ENCODE results near the gene CALD1.

DNA sequence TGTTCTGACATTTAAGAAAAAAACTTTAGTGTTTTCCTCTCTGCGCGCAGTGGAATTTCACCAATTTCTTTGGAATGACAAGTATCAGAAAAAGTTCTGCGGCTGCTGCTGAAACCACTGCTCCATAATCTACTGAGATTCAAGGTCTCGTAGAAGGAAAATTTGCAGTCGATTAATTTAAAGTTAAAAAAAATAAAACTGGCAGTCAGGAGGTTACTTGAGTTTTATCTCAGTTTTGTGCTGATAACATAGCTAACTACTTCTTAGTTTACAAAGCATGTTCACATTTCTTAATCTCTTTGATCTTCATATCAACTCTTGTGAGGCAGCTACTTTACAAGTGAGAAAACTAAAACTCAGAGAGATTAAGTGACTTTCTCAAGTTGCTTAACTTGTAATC is 18.2 kb upstream of the CALD1 start:
- no peak for TF ChIP-seq PREB (CRISPR knock-in tag; IDR thresholded peaks at IDR 0.05; ENCODE audit: borderline replicate concordance)
- TF ChIP-seq, protein P1, sequence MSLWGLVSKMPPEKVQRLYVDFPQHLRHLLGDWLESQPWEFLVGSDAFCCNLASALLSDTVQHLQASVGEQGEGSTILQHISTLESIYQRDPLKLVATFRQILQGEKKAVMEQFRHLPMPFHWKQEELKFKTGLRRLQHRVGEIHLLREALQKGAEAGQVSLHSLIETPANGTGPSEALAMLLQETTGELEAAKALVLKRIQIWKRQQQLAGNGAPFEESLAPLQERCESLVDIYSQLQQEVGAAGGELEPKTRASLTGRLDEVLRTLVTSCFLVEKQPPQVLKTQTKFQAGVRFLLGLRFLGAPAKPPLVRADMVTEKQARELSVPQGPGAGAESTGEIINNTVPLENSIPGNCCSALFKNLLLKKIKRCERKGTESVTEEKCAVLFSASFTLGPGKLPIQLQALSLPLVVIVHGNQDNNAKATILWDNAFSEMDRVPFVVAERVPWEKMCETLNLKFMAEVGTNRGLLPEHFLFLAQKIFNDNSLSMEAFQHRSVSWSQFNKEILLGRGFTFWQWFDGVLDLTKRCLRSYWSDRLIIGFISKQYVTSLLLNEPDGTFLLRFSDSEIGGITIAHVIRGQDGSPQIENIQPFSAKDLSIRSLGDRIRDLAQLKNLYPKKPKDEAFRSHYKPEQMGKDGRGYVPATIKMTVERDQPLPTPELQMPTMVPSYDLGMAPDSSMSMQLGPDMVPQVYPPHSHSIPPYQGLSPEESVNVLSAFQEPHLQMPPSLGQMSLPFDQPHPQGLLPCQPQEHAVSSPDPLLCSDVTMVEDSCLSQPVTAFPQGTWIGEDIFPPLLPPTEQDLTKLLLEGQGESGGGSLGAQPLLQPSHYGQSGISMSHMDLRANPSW (CRISPR knock-in tag; conservative IDR thresholded peaks at IDR 0.05; ENCODE audit: low read depth) = no peak
- TF ChIP-seq TEAD4 (CRISPR knock-in tag; IDR thresholded peaks at IDR 0.05) = no peak
- TF ChIP-seq, protein P2, sequence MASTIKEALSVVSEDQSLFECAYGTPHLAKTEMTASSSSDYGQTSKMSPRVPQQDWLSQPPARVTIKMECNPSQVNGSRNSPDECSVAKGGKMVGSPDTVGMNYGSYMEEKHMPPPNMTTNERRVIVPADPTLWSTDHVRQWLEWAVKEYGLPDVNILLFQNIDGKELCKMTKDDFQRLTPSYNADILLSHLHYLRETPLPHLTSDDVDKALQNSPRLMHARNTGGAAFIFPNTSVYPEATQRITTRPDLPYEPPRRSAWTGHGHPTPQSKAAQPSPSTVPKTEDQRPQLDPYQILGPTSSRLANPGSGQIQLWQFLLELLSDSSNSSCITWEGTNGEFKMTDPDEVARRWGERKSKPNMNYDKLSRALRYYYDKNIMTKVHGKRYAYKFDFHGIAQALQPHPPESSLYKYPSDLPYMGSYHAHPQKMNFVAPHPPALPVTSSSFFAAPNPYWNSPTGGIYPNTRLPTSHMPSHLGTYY (CRISPR knock-in tag; IDR thresholded peaks at IDR 0.05) = no peak

Data from WTC11 (cell line).